ENCODE measurements around the gene PTN.

Gene PTN

DNA sequence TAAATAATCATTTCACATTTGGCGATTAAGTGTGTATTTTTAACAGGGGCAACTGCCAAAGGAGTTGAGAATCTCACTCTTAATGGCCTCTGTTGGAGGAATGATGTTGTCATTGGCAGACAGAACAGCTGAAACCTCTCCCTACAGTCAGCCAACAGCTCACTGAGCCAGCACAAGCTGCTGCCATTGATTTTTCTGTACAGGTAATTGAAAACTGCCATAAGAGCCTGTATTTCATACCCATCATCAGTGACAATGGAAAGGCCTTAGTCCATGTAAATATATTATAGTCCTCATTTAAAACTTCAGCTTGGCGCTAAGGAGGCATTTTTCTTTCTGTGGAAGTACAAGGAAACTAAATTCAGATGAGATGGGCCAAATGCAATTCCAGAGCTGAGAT lies 28.1 kb upstream of the PTN start:
- in situ Hi-C loops (cut with MboI; ENCODE audit: low sequenced_read_pairs, unreplicated experiment): no loop called here
- TF ChIP-seq CTCF (IDR thresholded peaks at IDR 0.05; ENCODE audit: borderline replicate concordance, control extremely low read depth, extremely low read depth, insufficient read depth, missing control alignments): no peak
- no peak for DNase-seq (ENCODE audit: low spot score)

DNA sequence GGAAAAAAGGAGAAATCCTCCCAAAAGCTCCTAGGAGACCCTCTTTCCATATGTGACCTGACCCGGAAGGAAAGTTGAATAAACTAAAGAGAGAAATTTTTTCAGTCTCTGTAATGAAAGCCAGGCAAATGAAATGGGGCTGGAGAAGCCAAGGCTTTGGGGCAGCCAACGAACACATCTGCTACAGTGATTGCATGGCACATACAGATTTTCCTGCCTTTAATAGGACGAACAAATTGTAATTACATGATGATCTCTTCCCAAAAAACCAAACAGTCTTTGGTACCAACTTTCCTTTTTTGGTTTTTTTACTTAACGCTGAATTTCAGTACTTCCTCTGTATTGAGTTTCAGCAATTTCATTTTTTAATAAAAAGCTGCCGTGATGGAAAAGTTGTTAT lies 23.5 kb upstream of the PTN start:
- no peak for DNase-seq (ENCODE audit: low spot score)
- no peak for TF ChIP-seq CTCF (IDR thresholded peaks at IDR 0.05; ENCODE audit: borderline replicate concordance, control extremely low read depth, extremely low read depth, insufficient read depth, missing control alignments)
- in situ Hi-C loops (cut with MboI; ENCODE audit: low sequenced_read_pairs, unreplicated experiment): no loop called here

DNA sequence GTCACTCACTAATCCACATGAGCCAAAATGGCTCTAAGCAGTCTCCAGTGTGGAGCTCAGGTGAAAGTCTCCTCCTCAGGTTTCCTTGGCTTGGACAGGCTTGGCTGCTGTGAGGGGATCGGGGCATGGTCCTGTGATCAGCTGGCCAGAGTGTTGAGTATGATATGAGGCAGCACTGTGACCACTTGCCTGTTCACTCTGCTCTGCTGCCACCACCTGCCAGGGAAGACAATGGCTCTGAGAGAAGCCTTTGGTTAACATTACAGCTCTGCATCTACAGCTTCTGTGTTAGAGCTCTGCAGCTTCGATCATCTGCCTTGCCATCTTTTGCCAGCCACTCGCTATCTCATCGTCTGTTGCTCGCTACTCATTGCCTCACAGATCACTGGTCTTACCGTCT lies 20.1 kb upstream of the PTN start:
- no peak for TF ChIP-seq CTCF (IDR thresholded peaks at IDR 0.05; ENCODE audit: borderline replicate concordance, control extremely low read depth, extremely low read depth, insufficient read depth, missing control alignments)
- in situ Hi-C loops (cut with MboI; ENCODE audit: low sequenced_read_pairs, unreplicated experiment): no loop called here
- no peak for DNase-seq (ENCODE audit: low spot score)

DNA sequence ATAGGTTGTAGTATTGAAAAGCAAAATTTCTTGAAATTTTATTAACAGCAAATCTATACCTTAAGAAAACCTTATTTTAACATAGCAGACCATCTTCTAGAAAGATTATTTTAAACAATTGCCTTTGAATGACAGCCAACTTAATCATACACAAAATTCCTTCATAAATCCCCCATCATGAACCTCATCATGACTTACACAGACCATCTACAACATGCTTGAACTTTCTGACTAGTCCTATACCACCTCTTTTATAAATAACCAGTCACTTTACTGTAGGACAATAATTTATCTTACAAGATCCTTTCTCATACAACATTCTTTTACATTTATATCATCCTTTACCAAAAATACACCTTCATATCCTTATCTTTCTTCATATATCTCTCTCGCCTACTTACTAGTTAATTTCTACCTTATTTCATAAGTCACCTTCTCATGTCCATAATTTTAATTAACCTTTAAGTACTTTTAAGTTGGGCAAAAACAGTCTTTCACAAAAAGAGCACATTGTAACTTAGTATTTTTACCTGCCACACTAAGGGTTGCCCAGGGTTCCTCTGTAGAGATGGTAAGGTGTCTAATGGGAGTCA lies 16.6 kb upstream of the PTN start:
- TF ChIP-seq CTCF (IDR thresholded peaks at IDR 0.05; ENCODE audit: borderline replicate concordance, control extremely low read depth, extremely low read depth, insufficient read depth, missing control alignments): no peak
- DNase-seq (ENCODE audit: low spot score): no peak
- in situ Hi-C loops (cut with MboI; ENCODE audit: low sequenced_read_pairs, unreplicated experiment): no loop called here

DNA sequence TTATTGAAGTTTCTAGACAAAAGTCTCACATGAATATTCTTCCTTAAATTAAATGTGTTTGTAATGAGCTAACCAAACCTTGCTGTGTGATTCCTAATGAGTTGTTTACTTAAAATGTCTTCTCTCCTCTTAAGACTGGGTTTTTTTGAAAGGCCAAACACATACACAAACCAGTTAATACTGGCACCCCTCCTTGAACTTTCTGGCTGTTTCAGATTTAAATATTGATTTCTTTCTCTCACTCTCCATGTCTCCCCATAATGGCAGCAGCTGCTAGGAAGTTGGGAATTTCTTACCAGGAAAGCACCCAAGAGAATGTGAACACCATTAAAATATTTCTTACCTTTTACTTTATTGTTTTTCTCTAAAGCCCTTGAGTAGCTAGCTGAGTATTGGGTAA lies 11.4 kb upstream of the PTN start:
- in situ Hi-C loops (cut with MboI; ENCODE audit: low sequenced_read_pairs, unreplicated experiment): no loop called here
- no peak for DNase-seq (ENCODE audit: low spot score)
- TF ChIP-seq CTCF (IDR thresholded peaks at IDR 0.05; ENCODE audit: borderline replicate concordance, control extremely low read depth, extremely low read depth, insufficient read depth, missing control alignments): no peak

DNA sequence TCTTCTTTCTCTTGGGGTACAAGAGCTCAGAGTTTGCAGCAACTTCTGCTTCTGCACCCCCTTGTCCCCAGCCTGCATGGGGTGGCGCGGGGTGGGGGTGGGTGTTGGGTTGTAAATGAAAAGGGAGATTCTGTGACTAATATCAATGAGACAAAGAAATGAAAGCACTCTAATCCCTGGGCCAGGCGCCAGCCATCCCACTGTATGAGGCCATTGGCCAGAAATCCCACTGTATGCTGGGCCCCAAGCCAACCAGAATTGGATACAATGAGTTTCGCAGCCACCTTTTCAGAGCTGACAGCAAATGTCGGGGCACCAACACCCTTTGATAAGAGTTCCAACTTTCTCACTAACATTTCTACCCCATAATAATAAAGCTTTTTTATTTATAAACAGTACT lies 10.9 kb upstream of the PTN start:
- in situ Hi-C loops (cut with MboI; ENCODE audit: low sequenced_read_pairs, unreplicated experiment): no loop called here
- no peak for DNase-seq (ENCODE audit: low spot score)
- no peak for TF ChIP-seq CTCF (IDR thresholded peaks at IDR 0.05; ENCODE audit: borderline replicate concordance, control extremely low read depth, extremely low read depth, insufficient read depth, missing control alignments)

DNA sequence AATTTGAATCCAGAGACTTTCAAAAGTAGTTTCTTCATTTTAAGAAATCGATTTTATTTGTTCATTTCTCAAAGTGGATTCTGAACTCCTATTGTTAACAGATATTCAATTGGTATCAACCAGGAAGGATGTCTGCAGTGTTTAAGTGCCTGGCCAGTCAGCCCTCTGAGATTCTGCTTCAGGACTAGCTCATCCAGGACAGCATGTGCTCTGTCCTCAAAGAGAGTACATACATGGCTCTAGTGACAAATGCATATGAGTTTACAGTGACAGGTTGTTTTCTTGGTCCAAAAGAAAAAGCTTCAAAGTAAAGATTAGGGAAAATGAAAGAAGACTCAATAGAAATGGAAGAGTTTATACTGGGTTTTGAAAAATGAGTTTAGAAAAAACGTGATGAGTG lies 8.4 kb upstream of the PTN start:
- DNase-seq (ENCODE audit: low spot score): no peak
- no peak for TF ChIP-seq CTCF (IDR thresholded peaks at IDR 0.05; ENCODE audit: borderline replicate concordance, control extremely low read depth, extremely low read depth, insufficient read depth, missing control alignments)
- in situ Hi-C loops (cut with MboI; ENCODE audit: low sequenced_read_pairs, unreplicated experiment): no loop called here

Measured in GM13976 (cell line).